HG02938 (cell line): Measurements from ENCODE around the gene ARHGEF25.

Experiments used
- ATAC-seq: cut with Tn5 transposase; IDR thresholded peaks from one replicate; pipeline ENCODE4 v1.9.1; 2021; ENCODE audit warnings: mild to moderate bottlenecking, moderate library complexity; ENCODE audit not compliant: unreplicated experiment

The ARHGEF25 gene

GRCh38 chr12:57620936-57621496 is 9.8 kb downstream of the ARHGEF25 start:
- ATAC-seq = no peak

DNA sequence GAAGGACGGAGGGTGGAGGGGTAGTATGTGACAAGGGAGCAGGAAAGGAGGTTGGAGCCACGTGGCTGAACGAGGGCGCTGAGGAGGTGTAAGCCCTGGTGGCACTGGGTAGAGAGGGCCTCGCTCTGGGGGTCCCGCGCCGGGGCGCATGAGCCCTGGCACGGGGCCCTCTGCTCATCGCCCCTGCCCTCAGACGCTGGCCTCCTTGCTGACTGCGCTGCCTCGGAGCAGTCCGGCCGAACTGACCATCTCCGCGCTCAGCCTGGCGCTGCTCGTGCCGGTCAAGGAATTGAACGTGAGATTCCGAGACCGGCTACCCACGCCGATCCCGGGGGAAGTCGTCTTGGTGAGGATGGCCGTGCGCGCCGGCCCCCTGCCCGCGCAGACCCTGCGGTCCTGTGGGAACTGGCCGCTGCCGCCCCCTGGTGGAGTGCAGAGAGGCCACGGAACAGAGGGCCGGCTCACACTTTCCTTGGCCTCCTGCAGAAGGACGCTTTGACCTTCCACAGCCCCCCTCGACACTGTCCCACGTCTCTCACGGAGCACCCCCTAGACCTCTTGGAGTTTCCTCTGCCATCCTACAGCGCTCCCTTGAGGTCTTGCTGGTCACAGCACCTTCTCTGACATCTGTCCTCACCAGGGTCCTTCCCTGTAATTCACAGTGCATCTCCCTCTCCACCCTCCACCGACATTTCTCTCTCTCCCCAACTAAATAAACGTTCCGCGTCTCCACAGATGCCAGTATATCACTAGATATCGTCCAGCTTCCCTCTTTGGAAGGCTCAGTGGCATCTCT is 10.5 kb downstream of the ARHGEF25 start:
- no peak for ATAC-seq

DNA sequence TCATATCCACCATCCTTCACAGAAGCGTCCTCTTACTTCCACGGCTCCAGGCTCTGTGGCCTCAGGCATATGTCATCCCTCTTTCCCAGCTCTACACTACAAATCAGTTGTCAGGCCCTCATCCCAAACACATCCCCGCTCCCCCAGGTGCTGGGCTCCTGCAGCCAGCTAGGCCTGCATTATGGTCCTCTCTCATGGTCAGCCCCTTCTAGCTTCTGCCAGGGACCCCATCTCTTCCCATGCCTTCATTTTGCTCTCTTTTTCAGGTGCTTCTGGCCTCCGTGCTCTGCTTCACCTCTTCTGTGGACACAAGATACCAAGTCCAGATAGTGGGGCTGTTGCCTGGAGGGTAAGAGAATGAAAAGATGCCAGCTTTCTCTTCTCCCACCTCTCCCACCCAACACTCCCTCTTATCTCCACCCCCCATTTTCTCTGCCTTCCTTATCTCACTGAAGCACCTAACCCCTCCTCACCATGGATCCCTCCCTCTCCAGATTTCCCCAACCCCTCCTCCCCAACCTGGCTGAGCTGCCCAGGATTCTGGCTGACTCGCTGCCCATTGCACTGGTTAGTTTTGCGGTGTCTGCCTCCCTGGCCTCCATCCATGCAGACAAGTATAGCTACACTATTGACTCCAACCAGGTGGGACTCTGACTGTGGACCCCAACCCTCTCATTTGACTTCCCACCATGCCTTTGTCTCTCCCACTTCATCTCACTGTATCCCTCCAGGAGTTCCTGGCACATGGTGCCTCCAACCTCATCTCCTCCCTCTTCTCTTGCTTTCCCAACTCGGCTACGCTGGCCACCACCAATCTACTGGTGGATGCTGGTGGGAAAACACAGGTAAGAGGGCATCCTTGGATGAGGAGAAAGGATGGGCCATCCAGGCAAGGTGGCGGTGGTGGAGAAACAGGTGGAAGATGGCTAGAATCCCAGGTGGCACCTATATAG is 11.3 kb downstream of the ARHGEF25 start:
- no peak for ATAC-seq

DNA sequence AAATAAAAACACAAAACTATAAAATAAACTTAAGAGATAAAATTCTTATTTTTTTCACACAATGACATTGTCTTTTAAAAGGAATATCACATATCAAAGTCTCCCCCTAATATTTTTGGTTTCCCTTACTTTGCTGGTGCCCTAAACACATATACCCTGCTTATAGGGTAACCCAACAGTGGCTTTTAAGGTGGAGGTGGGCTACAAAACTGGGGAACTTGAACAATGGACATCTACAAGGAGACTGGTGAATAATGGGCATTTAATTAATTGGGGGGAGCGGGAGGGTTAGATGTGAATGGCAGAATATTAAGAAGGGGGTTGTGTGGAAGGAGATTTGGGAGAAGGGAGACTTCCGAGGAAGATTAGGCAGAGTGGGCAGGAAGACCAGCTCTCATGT is 12.2 kb downstream of the ARHGEF25 start:
- ATAC-seq = no peak

DNA sequence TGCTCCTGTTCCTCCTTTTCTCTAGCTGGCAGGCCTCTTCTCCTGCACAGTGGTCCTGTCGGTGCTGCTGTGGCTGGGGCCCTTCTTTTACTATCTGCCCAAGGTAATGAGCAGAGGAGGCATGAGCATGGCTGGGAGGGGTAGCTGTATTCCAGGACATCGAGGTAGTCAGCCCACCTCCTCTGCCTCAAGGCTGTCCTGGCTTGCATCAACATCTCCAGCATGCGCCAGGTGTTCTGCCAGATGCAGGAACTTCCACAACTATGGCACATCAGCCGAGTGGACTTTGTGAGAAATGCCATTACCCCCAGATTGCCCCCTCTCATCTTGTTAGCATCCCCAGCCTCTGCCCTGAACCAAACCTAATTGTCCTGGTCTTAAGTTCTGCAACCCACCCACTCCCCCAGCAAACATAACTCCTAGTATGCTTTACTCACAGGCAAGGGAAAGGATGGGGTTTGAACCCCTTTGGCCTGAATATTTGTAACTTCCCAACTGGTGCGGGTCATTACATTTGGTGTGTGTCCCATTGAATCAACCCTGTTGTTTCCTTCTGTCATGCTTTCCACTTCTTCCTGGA is 12.7 kb downstream of the ARHGEF25 start:
- no peak for ATAC-seq

DNA sequence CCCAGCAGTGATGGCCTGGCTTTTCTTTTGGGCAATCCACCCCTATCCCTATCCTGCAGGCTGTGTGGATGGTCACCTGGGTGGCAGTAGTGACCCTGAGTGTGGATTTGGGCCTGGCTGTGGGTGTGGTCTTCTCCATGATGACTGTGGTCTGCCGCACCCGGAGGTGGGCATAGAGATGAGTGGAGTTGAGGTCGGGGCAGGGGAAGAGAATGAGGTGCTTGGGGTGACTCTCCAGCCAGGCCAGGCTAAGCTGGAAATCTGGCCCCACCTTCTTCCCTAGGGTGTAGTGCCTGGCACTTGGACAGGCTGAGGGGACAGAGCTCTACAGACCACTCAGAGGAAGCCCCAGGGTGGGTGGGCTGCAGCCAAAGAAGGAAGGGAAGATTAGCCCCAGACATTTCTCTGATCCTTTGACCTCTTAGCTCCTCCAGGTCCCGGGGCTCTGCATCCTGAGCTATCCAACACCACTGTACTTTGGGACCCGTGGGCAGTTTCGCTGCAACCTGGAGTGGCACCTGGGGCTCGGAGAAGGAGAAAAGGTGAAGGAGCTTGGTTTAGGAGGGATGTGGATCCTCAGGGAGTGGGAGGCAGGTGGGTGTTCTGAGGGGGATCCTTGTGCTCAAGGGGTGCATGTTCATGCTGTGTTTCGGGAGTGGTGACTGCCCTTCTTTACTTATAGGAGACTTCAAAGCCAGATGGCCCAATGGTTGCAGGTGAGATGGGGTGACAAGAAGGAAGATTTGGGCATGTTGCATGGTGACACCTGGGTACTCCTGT is 13.4 kb downstream of the ARHGEF25 start:
- no peak for ATAC-seq

GRCh38 chr12:57625261-57626032 is 14.2 kb downstream of the ARHGEF25 start:
- no peak for ATAC-seq

DNA sequence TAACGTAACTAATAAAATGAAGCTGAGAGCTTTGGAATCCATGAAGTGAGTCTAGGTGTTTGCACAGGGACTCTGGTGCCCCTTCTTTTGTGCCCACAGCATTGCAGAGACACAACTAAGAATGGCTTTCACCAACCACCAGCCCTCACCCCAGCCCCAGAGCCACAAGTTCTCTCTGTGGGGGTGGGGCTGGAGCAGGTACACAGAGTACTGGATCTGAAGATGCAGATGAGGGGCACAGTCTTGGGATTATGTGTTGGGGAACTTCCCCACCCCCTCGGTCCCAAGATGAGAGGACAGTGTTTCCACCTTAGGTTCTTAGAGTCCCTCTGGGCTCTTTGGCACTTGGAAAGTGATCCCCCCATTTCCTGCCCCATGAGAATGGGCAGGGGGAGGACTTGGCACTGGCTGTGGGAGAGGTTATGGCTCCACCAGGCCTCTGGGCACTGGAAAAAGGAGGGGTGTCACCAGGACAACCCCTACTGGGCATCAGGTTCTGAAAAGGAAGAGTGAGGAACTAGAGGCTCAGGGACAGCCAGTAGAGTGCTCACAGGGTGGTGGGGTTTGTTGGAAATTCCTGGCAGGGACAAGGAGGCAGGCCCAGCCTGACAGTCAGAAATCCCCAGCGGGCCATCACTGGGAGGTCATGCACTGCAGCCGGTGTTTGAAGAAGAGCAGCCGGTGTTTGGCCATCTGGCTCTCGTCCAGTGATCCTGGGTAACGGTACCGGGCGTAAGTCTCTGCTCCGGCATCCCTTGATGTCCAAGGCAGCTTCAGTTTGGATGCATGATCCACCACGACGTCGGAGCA is 15.1 kb downstream of the ARHGEF25 start:
- no peak for ATAC-seq

GRCh38 chr12:57626921-57627445 is 15.7 kb downstream of the ARHGEF25 start:
- ATAC-seq = no peak

DNA sequence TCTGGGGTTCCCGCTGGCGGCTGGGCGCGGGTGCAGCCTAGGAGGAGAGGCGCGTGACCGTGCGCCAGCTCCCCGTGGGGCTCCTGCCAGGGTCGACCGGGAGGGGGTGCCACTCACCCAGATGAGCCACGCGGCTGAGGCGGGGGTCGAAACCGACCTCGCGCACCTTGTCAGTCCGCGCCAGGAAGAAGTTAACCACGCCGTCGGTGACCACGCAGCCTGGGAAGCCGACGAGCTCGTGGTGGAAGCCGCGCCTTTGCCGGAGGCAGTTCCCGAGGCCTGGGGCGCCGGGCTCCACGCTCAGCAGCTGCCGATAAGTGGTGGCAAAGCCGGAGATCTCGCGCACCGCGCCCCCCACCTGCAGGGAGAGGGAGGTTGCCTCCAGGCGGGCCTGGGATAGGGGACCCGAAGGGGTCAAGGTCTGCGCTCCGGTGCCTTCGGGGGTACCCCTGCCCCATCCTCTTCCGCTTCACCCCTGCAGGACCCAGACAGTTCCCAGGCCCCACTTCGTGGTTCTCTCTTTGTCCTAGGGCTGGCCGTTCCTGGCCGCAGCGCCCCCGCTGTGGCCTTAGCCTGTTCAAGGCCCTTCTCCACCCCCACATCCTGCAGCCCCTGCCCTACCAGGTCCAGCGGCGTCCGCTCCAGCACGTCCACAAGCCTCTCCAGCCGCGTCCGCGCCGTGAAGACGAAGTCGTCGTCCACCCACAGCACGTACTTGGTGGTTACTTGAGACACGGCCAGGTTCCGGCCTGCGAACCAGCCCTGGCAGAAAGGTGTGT is 16.5 kb downstream of the ARHGEF25 start:
- ATAC-seq = no peak

- no peak for ATAC-seq
Measured at GRCh38 chr12:57628280-57629191, 17.3 kb downstream of the ARHGEF25 start.

DNA sequence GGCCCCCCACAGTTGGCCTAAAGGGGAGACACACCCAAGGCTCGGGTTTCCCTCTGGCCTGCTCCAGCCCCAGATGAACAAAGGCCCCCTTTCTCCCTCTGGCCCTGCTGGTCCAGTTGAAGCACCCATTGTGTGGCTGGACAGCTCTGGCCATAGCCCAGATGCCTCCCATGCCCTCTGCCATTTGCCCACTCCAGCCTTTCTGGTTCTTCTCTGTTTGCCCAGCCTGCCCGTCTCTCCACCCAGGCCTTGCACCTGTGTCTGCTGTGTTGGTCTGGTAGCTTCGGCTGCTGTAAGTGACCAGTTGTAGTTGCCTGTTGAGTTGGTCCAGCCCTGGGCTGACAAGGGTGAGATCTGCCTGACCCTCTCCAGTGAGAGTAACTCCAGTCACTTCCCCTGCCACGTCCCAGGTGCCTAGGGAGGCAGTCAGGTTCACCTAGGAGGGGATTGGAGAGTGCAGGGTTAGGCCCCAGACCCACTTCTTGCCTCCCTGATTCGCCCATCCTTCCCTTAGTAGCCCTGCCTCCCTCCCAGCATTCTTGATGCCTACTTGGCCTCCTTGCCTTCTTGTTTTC is 18.7 kb downstream of the ARHGEF25 start:
- no peak for ATAC-seq

DNA sequence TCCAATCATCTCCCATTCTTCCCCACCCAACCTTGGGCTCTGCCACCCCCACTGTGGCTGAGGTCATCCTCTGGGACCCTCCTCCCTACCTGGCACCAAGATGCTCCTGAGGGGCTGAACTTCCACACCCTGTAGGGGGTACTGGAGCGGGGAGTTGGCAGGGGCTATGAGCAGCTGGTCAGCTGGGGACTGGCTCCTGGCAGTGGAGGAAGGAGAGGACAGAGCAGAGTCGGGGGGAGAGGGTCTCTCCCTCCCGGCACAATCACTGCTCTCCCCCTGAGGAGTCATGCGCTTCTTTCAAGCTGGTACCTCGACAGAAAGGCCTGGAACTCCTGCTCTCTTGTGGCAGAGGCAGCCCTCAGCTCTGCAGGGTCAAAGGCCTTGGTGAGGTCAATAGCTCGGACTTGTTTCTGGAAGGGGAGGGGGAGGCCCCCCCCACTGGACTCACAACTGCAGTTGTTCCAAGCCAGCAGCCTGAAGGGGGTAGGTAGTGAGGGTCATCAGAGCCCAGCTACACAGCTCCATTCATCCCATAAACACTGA is 19.7 kb downstream of the ARHGEF25 start:
- ATAC-seq = no peak

DNA sequence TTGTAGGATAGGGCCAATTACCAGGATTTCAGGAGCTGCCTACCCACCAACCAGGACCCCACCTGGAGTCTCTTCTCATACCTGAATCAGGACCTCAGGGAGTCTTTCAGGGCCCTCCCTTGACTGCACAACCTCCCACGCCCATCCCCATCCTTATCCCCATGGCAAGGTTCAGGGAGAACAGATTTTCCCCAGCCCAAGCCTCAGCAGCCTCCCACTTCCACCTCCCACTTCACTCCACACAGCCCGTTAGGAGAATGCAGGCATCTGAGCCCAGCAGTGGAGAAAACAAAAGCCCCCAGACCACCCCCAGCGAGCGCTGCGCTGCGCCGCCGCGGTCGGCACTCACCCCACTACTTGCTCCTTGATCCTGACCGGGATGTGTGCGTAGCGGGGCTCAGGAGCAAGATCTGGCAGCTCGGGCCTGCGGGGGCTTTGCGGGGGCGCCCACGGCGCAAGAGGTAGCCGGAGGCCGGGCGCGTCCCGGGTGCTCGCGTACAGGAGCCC is 20.4 kb downstream of the ARHGEF25 start:
- ATAC-seq = no peak

- no peak for ATAC-seq
Measured at GRCh38 chr12:57632073-57632957, 21.1 kb downstream of the ARHGEF25 start.
